ENCODE data around the gene ICAM2. TPM values are rescaled to one million over a fixed set of nuclear protein-coding genes. Genes with fewer than 3 reads are reported as not detected.

ICAM2 gene
- total and polyA plus RNA-seq, 8 donors: 32.3 to 55.4 (median 46.3) TPM

GRCh38 chr17:64040206-64040605 lies 19.8 kb upstream of the ICAM2 start:
- intact Hi-C loops (cut with DNase I): no loop called here
- DNase-seq (no peak), ATAC-seq (no peak)
- TF ChIP-seq CTCF (IDR thresholded peaks at IDR 0.05): no peak
- Histone ChIP-seq H3K9me3 (no peaks in the 10 kb centered on the region), H3K36me3 (peaks cover 0 to 76% of the 10 kb centered on the region in 2 donors), H3K4me1 (no peaks in the 10 kb centered on the region), H3K27ac (no peak overlapping the region), H3K4me3 (no peak overlapping the region), H3K27me3 (no peaks in the 10 kb centered on the region)

GRCh38 chr17:64039106-64039400 lies 18.6 kb upstream of the ICAM2 start:
- ATAC-seq (no peak), DNase-seq (no peak)
- H3K4me1 ChIP-seq: no peaks in the 10 kb centered on the region
- no peak overlapping the region for H3K27ac ChIP-seq
- H3K27me3 ChIP-seq: no peaks in the 10 kb centered on the region
- no peak for TF ChIP-seq CTCF (IDR thresholded peaks at IDR 0.05)
- H3K36me3 ChIP-seq: peaks cover 0 to 65% of the 10 kb centered on the region in 2 donors
- H3K4me3 ChIP-seq: no peak overlapping the region
- no peaks in the 10 kb centered on the region for H3K9me3 ChIP-seq
- intact Hi-C loops (cut with DNase I): no loop called here

DNA sequence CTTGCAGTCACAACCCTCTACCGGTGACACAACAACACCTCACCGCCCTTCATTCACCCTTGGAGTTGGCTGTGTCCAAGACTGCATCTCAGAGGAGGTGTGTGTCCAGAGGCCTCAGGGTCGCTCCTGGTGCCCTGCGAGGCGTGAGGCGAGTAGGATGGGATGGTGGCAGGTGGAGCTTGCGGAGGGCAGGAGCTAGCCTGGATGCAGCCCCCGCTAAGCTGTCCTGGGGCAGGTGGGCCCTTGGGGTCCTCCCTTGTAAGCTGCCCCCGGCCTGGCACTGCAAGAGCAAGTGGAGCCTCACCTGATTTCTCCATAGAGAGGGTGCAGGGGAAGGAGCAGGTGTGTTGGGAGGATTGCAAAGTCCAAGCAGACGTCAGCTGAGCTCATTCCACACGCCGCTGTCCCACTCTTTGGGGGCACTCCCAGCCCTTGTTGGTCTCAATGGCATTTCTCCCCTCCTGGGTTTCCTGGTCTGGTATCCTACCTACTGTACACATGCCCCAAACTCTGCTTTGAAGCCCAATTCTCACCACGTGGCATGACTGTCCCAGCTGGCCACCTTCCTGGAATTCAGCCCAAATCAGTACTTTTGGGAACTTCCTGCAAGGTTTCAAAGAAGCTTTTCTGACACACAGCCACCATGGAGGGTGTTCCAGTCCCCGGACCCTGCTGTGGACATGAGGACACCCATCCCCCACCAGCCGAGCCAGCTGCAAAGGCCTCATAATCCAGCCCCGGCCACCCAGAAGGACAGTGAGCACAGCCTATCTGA lies 18.1 kb upstream of the ICAM2 start:
- no peak for TF ChIP-seq CTCF (IDR thresholded peaks at IDR 0.05)
- H3K27ac ChIP-seq: no peak overlapping the region
- intact Hi-C loops (cut with DNase I): no loop called here
- H3K9me3 ChIP-seq: no peaks in the 10 kb centered on the region
- peaks cover 0 to 59% of the 10 kb centered on the region in 2 donors for H3K36me3 ChIP-seq
- no peaks in the 10 kb centered on the region for H3K4me1 ChIP-seq
- no peak for DNase-seq
- ATAC-seq: no peak
- no peaks in the 10 kb centered on the region for H3K27me3 ChIP-seq
- no peak overlapping the region for H3K4me3 ChIP-seq

- Histone ChIP-seq H3K27ac (no peak overlapping the region), H3K4me1 (no peaks in the 10 kb centered on the region), H3K9me3 (no peaks in the 10 kb centered on the region), H3K4me3 (no peak overlapping the region), H3K27me3 (no peaks in the 10 kb centered on the region), H3K36me3 (peaks cover 0 to 52% of the 10 kb centered on the region in 2 donors)
- ATAC-seq: no peak
- intact Hi-C loops (cut with DNase I): no loop called here
- TF ChIP-seq CTCF (IDR thresholded peaks at IDR 0.05): no peak
- DNase-seq: no peak
Observed at GRCh38 chr17:64037802-64038201, 17.4 kb upstream of the ICAM2 start.

DNA sequence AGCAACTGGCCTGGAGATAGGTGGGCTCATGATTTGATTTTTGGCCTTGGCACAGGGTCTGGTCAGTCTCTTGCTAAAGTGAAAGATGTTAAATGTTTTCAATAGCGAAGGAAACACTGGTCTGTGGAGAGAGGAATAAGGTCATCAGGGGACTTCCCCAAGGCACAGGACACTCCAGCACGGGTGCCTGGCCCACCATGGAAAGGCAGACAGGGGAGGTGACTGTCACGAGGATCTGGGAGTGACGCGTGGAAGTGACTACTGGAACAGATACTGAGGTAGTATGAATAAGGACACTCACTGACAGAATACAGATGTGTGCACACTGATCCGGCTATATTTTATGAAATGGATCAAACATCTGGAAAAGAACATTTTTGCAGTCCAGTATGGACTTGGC lies 16.7 kb upstream of the ICAM2 start:
- intact Hi-C loops (cut with DNase I): no loop called here
- Histone ChIP-seq H3K4me1 (no peaks in the 10 kb centered on the region), H3K36me3 (peaks cover 0 to 46% of the 10 kb centered on the region in 2 donors), H3K4me3 (no peak overlapping the region), H3K9me3 (no peaks in the 10 kb centered on the region), H3K27ac (no peak overlapping the region), H3K27me3 (no peaks in the 10 kb centered on the region)
- TF ChIP-seq CTCF (IDR thresholded peaks at IDR 0.05): no peak
- DNase-seq: no peak
- no peak for ATAC-seq

Measured in left lung (tissue), 10 donors.